NCI-H1436 treated with DMSO at 0.1 percent for 48 hours (cell line): Measurements from ENCODE around the gene MAFG.

Experiments used
- DNase-seq: peaks from one replicate; lab custom pipeline; 2025; lab: John Stamatoyannopoulos, UW

The MAFG gene

DNA sequence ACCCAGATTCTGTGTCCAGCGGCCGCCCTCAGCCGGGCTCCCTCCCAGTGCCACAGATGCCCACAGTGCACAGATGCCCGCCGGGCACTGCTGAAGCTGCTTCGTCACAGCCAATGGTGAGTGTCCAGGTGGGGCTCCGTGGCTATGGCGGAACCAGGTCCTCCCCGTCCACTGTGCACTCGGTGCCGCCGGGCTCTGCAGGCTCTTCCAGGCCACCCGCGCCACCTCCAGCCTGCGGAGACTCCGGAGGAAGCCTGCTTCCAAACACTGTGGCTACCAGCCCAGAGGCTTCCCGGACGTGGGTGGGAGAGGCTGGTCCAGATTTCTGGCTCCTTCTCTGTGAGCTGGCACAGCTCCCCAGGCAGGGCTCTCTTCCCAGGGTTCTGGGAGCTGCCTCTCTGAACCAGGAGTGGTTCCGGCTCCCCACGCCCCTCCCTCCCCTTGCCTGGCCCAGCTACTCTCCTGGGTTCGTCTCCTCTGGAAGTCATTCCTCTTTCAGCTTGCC, 12.4 kb upstream of the MAFG start:
- no peak for DNase-seq

DNA sequence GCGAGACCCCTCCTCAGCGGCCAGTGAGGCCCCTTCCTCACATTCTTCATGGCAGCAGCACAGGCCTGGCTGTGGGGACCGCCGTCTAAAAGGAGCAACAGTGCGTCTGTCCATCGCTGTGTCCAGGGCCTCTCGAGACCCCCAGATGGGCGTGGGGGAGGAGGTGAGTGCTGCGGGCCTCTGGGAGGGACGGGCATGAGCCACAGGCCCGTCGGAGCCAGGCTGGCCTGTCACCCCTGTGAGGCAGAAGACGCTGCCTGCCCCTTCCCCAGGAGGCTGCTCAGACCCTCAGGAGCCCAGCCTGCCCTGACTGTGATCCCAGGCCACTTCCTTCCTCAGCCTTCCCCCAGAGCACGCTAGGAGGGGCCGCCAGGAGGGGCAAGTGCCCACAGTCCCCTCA, 11.7 kb upstream of the MAFG start:
- DNase-seq: no peak

DNA sequence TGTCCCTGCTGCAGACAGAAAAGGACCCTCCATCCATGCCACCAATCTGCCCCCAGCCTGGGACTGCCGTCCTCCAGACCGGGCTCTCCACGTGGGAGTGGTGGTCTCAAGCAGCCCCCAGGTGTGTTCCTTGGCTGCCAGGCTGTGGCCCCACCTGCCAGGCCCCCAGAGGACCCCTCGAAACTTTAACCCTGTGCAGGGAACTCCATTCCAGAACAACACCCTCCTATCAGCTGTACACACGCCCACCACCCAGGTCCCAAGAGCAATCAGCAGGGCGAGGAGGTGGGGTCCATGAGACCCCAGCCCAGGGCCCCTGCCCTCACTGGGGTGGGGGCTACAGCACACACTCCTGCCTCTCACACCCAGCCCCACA, 8.2 kb upstream of the MAFG start:
- DNase-seq: no peak

DNA sequence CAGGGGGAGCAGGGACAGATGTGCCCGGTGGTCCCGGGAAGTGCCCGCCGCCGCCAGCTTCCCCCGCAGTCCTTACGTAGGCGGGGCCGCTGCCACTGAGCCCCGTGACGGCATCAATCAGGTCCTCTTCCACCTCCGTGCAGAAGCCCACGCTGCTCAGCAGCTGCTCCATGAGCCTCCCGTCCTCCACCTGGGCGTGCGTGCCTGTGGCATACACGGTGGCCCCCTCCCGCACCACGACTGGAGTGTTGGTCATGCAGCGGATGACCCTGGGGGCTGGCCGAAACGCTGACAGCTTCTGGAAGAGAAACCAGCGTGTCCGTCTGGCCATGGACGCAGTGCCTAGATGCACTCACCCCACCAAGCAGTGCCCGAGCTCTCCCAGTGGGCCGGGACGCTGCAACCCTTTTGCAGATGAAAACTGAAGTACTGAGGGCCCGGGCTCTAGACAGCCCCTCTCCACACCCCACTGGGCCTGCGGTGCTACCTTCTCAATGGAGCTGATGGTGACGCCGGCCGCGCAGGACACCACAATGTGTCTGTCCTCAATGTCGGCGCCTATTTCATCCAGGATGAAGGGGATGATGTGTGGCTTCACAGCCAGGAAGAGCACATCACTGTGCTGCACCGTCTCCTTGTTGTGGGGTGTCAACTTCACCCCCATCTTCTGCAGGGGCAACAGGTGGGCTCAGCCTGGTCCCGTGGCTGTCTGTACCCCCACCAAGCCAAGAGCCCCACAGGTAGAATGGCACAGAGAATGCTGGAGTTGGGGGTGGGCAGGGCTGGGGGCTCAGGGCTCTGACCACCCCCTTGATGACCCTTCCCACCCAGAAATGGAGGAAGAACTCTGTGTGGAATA, 7.5 kb upstream of the MAFG start:
- no peak for DNase-seq

DNA sequence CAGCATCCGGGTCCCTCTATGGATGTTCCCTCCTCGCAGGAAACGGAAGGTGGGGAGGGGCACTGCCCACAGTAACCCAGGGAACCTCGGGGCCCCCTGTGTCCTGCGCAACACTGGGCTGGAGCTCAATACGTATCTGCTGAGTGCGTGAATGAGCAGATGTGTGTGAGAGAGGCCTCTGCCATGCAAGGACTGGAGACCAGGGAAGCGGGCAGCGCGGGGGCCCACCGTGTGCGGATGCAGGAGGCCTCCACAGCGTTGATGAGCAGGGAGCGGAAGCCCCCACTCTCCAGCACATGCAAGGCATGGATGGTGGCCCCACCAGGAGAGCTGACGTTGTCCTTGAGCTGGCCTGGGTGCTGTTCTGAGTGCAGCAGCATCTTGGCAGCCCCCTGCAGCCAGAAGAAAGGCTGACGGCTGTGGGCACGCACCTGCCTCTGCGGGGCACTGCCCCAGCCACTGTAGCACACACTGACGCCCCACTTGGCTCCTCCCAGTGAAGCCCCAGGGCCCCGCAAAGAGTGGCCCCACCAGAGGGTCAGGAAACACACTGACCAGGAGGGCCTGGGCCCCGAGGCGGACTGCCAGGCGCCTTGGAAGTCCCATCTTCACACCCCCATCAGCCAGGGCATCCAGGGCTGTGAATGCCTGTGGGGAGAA, 6.7 kb upstream of the MAFG start:
- DNase-seq: no peak

DNA sequence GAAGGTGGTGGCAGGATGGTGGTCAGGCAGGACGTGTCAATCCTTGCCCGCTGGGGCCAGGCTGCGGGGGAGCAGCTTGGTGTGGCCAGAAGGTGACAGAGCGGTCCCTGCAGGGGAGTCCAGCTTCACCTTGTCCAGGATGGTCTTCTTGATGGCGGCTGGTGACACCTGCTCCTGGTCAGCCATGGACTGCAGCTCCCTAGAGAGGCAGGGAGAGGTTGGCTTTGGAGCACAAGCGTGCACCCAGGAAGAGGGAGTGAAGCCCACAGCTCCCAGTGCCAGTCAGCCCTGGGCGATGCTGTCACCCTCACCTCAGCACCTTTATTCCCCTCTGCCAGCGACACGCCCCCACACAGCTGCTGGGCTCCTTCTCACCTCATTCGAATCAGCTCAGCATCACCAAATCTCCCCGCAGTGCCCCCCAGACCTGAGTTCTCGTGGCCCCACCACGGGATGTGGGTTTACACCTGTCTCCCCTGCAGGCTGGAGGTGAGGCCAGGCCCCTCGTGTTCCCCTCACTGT, 5.7 kb upstream of the MAFG start:
- no peak for DNase-seq

DNA sequence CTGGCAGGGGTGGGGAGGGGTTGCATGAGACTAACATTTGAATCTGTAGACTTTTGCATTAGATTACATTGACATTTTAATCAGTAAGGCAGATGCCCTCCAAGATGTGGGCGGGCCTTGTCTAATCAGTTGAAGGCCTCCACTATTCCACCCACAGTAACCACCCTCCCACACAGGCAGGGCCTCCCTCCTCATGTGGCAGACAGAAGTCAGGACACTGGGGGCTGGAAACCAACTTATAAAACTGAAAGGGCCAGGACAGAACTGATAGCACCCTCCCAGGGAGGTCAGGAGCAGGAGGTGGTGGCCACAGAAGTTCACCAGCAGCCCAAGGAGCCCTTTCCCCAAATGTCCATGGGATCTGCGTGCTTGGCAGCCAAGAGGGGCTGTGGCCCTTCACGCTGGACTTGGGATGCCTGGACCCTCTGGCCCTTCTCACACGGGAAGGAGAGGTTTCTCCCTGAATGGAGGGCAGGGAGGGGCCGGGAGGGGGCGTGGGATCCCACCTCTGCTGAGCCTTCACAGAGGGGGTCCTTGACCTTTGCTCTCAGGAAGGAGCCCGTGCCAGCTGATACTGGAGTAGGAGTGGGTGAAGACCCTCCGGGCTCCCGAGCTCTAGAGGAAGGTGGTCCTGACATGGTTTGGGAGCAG, 4.9 kb upstream of the MAFG start:
- no peak for DNase-seq

DNA sequence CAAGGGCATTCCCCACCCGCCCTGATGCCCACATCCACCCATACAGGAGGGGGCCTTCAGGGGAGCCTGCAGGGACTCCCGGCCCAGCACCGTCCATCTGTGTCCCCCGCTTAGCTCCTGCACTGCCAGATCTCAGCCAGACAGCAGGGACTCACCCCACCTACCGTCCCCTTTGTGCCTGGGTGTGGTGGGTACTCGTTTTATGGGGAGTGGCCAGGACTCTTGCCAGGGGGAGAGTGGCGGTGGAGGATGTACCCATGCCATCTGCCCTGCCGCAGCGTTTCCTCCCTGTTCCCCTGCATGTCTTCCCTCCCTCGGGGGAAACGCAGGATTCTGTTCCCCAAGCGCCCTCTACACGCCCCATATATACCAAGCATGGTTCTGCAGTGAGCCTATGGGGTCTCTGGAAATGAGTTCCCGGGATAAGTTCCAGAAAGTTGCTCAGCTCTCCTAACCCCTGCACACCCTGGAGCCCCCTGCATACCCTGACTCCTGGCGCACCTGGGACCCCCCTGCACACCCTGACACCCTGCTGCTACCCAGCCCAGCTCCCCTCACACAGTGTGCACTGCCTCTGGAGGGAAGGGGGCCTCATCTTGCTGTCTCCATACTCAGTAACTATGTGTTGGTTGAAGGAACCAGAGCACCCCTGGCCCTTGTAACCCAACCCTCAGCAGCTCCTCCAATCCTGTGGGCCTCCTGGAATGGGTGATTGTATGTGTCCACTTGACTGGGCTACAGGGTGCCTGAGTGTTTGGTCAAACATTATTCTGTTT, 4.2 kb upstream of the MAFG start:
- no peak for DNase-seq

DNA sequence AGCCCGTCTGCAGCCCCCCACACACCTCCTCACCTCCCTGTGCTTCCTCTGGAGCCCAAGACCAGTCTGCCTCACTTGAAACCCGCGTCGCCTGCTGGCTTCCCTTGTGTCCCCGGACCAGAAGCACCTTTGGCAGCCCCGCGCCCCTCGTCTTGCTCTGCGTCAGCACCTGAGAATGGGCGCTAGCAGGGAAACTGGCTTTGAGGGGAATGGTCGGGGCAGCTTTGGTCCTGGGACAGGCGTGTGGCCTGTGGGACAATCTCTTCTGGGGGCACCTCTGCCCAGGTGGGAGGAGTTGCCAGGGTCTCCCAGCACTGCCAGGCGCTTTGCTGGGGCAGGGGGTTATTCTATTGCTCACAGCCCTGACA, 3.6 kb upstream of the MAFG start:
- no peak for DNase-seq

DNA sequence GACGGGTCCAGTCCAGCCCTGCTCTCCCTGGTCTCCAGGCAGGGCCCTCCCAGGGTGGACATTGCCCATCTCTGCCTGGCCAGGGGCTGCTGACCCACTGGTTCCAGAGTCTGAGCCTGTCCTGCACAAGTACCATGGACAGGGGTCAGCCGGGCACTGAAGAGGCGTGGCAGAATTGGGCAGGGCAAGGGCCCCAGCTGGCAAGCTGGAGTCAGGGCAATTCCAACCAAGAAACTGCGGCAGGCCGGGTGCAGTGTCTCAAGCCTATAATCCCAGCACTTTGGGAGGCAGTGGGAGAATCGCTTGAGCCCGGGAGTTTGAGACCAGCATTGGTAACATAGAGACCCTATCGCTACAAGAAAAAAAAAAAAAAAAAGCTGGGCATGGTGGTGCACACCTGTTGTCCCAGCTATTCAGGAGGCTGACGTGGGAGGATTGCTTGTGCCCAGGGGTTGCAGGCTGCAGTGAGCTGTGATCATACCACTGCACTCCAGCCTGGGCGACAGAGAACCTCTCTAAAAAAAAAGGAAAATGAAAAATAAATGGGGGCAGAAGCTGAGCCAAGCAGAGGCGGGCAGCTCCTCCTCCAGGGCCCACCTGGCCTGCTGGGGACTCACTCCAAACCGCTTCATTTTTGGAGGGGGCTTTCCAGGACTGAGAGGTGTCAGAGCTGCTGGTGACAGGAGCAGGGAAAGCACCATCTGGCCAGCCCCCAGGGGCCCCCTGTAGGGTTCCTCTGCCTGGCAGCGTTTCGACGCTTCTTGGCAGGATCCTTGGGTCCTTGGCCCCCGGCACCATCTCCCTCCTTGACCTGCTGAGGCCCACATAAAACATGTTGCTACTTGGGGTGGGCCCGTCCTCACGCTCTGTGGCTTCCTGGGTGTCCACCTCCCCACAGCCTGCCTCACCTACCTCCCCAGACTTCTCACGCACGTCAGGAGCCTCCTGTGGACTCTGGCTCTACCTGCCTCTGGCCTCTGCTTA, 2.9 kb upstream of the MAFG start:
- DNase-seq: no peak

DNA sequence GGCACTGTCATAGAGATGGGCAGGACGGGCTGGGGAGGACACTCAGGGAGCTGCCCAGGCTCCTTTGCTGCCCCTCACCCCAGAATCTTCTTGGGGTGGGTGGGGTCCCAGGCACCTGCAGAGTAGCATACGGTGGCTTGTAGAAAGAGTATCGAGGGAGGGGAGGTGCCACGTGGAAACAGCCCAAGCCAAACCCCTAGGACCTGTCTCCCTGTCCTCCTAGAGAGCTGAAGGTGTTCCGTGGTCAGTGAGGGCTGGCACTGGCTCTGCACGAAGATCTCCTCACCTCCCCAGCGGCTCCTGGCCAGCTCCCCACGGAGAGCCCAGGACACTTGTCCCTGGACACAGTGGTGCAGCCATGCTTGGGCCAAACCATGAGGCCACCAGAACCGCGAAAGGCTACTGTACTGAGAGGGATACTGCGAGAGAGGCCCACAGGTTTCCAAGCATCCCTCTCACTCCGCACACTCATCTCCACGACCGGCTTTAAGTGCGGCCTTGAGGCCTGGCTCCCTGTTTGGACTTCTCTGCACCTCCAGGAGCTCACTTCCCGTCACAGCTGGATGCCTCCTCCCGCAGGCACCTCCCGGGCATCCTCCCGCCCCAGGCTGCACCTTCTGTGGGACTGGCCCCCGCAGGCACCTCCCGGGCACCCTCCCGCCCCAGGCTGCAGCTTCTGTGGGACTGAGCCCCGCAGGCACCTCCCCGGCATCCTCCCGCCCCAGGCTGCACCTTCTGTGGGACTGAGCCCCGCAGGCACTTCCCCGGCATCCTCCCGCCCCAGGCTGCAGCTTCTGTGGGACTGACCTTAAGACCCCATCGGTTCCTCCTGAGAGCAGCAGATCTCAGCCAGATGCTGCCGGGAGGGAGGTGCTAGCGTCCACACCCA, 2.0 kb upstream of the MAFG start:
- DNase-seq: no peak

DNA sequence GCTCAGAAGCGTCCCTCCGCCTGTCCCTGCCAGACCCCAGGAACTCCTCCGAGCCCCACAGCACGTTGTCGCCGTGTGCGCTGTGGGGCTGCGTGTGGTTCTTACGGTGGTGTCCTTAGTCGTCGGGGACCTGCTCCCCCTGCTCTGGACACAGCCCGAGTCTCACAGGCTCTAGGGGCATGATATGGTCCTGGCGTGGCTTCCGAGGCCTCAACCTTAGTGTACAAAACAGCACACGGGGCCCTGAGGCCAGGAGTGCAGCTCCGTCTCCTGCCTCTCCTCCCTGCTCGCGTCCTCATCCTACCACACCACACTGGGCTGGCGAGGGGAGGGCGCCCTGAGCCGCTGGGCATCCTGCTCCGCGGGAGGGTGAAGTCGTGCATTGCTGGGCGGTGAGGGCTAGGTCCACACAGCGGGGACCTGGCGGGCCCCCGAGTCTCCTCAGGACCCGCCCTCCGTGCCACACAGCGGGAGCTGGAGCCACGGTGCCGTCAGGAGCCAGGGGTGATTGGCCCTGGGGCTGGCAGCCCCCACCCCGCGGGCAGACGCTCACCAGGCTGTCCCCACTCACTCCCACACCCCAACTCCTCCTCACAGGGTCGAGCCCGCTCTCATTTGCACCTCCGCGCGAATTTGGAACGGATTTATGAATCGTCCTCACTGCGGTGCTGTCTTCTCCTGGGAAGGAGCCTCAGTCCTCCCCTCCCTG, 1.2 kb upstream of the MAFG start:
- DNase-seq: no peak

DNA sequence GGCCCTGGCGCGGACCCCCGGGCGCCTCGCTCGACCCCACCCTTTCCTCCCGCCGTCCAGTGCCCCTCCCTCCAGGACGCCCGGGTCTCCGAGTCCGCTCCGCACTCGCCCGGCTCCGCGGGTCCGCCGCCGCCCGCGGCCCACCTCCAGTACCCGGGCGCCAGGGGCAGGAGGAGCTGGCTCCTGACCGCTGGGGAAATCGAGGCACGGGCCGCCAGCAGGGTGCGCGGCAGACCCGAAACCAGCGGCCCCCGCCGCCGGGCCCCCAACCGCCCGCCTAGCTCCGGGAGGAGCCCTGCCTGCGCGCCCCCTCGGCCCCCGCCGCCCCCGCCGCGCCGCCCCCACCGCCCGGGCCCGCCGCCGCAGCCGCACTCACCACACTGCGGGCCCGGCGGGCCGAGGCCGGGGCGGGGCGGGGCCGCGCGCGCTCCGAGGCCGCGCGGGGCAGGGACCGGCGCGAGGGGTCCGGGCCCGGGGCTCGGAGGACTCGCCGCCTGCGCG, 333 bp downstream of the MAFG start:
- no peak for DNase-seq

DNA sequence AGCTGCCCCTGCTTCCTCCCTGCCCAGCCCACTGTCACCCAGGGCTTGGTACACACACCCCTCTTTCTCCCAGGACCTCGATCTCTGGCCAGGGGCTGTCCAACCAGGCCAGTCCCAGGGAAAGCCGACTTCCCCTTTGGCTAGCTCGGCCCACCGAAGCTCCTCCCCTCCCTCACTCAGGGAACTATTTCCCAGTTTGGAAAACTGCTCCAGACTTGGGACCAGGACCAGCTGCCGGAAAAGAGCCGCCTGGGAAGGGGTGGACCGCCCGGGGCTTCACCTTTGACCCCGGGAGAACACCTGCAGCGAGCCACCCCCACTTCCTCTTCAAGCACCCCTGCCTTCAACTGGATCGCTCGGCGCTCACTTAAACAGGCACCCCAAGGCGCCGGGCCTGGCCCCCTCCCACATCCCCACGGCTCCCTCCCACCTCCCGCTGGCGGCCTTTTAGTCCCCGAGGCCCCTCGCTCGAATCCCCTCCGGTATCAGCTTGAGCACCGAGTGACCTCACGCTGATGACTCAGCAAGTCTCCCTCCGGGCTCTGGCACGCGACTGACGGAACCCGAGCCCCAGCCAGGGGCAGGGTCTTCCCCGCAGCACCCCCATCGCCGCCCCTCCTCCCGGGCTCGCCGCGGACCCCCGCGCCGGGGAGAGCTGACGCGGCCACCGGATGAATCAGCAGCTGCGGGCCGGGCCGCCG, 934 bp downstream of the MAFG start:
- no peak for DNase-seq

DNA sequence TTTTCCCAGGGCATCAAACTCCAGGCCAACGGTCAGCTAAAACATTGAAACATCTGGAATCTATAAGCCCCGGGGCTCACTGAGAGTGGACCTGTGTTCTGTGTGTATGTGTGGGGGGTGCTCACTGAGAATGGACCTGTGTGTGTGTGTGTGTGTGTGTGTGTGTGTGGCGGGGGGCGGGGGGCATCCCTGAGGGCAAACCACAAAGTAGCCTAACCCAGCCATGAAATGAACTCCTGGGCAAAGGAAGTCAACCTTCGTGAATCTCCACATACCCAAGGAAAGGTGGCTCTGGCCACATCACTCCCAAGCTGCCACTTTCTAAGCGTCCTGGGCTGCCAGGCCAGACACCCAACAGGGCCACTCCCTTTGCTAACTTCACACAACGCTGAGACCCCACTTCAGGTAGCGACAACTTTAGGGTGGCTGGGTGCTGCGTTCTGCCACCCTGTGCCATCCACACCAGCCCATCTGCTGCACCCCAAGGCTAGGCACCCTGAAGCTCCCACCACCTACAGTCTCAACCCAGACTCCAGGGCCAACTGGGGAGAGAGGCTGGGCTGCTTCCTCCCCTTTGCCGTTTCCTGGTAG, 1.6 kb downstream of the MAFG start:
- no peak for DNase-seq

DNA sequence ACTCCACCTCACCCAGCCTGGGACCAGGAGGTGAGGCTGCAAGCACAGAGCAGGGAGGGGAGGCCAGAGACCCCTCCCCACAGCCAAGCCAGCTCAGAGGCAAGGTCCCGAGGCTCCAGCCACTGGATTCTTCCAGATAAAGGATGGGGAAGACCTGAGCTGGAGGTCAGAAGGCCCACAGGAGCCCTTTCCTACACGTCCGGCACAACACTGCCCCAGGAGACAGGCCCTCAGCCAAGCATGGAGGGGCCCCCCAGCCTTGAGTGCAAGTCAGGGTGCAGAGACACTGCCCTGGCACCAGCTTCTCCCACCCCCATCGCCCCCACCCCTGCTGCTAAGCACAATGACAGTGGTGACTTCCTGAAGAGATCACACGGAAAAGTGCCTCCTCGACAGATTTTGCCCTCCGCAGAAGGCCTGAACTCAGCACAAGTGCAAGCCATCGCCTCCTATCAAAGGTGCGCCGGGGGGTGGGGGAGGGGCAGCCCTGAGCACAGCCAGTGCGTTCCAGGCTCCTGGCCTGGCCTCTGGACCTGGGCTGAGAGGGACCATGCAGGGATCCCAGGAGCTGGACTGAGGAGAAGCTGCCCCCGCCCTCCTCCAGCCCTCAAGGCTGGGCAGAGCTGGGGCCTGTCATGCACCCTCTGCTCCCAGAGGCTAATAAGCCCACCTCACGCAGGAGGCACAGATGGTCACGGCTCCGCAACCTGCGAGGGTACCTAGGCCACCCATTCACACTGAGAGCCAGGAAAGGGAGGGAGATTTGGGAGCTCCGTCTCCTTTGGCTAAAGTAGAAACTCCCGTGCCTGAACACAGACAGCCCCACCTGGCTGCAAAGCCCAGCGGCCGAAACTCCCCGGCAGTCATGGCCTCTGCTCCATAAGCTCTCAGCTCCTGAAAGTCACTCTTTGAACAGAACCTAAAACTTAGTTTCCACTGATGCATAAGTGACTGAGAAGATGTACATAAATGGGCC, 2.7 kb downstream of the MAFG start:
- DNase-seq: no peak
